GM18517 (cell line): ENCODE measurements around the gene SPP2.

Source experiments
- ATAC-seq: cut with Tn5 transposase; IDR thresholded peaks from one replicate; pipeline ENCODE4 v1.9.1; 2021; ENCODE audit warnings: mild to moderate bottlenecking, moderate library complexity; ENCODE audit not compliant: unreplicated experiment

SPP2 gene

DNA sequence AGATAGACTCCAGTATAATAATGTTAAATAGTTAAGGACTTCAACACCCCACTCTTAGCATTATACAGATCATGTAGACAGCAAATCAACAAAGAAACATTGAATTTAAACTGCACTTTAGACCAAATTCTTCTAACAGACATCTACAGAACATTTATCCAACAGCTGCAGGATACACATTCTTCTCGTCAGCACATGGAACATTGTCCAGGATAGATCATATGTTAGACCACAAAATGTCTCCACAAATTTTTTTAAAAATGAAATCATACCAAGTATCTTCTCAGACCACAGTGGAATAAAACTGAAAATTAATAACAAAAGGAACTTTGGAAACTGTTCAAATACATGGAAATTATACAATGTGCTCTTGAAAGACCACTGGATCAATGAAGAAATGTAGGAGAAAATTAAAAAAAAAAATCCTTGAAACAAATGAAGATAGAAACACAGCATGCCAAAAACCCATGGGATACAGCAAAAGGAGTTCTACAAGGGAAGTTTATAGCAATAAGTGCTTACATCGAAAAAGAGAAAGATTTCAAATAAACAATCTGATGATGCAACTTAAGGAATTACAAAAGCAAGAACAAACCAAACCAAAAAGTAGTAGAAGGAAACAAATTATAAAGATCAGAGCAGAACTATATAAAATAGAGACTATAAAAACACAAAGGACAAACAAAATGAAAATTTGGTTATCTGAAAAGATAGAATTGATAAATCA, 12.3 kb upstream of the SPP2 start:
- no peak for ATAC-seq

GRCh38 chr2:234044157-234044556, 6.3 kb upstream of the SPP2 start:
- ATAC-seq, result no peak

DNA sequence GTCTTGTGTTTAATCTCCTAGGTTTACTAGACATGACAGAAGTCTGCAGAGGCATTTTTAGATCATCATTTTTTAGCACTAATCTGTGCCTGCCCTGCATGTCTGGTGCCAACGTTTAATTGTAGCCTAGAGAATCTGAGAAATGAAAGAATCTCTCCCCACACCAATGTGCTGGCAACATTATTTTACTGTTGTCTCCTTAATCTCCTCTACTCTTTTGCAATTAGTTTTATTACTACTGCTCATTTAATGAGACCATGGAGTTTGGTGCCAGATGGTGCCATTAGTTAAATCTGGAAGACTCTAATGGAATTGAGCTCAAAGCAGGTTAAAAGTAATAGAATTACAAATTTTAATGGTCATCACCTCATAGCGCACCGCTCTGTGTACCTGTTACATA, 4.0 kb upstream of the SPP2 start:
- no peak for ATAC-seq

GRCh38 chr2:234047361-234047760, 3.1 kb upstream of the SPP2 start:
- no peak for ATAC-seq

- ATAC-seq, result no peak
These were observed 2.5 kb upstream of the SPP2 start for GRCh38 chr2:234048049-234048448.

DNA sequence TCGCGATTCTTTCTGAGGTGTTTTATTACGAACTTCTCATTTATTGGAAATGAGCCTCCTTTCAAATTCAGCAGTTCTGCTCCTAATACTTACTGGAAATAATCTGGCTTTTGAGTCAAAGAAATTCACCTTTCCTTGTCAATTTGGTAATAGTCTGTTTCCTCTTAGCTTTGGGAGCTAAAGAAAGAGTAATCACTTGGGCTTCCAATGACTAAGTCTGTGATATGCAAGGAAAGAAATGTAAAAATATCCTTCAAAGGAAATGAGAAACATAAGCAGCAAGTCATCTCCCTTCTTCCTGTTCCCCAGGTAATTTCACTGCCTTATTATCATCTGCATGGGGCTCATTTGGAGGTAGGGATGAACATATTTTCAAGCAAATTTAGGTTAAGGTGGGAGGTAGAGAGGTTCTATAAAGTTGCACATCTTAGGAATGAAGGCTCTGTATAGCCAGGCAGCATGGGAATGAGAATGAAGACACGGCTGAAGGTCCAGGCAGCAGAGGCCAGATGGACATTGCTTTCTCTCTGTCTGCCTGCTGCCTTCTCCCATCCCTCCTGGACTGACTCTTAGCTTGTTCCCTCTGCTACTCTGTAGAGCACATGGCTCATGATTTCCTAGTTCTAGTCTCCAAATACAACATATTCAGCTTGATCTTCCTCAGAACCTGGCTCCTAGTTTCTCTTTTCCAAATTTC, 1.0 kb downstream of the SPP2 start:
- no peak for ATAC-seq

GRCh38 chr2:234058881-234059280, 8.4 kb downstream of the SPP2 start:
- ATAC-seq, result no peak

DNA sequence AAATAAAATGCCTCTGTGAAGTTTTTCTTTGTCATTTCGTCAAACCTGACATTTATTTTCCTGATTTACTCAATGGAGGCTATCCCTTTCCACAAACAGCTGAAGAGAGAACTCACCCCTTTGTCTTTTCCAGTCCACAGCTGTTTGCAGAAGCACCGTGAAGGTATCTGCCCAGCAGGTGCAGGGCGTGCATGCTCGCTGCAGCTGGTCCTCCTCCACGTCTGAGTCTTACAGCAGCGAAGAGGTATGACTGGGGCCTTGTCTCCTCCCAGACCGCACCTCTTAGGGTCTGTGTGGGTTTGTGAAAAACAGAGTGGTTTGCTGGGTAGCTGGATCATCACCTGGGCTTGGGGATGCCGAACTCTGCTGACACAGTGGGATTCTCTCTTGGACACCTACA, 9.7 kb downstream of the SPP2 start:
- ATAC-seq, result no peak

- no peak for ATAC-seq
These were observed 11.2 kb downstream of the SPP2 start for GRCh38 chr2:234061624-234062257.

GRCh38 chr2:234066587-234066986, 16.1 kb downstream of the SPP2 start:
- ATAC-seq, result no peak

GRCh38 chr2:234071664-234072063, 21.2 kb downstream of the SPP2 start:
- ATAC-seq, result no peak

DNA sequence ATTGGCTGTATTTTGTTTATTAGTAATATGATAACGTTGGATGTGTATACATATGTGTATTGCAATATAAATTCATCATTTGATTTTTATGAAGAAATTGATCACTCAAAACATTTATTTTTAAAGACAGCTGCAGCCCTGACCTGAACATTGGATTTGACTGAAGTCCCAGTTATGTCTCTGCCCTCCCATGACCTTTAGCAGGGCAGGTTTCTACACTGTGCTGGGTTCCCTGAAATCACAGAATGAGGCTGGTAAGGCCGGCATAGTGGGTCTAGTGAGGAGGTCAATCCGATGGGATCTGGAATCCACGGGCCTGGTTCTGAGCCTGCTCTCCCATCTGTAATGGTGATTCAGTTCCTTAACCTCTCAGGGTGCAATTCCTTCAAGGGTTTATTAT, 22.0 kb downstream of the SPP2 start:
- ATAC-seq, result no peak

DNA sequence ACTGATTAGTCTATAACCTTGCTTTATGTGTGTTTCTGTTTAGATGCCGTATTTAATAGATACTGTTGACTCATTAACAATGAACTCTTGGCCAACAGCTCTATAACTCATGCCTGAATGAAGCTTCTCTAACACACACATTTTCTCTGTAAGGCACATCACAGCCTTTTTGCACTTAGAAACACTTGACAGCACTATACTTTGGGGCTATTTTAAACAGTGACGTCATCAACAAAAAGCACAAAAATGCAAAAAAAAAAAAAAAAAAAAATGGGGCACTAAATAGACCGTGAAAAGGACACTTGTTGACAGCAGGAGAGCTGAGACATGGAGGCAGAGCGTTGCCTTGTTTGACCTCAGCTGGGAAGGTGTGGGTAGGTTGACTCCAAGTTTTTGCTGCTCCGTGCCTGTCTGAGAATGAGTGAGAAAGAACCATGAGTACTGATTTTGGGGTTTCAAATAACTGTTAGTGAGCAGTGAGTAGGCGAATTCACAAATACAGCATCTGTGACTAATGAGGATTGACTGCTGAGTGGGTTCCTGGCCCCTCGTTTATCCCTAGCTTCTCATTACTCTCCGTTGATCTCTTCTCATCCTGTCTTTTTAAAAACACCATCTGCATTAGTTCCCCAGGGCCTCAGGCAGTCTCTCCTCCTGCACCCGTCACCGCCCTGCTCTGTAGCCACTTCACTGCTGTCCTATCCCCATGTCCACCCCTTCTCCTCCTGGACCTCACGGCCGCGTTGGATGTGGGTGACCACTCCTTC, 24.4 kb downstream of the SPP2 start:
- ATAC-seq, result no peak

GRCh38 chr2:234075518-234075915, 25.0 kb downstream of the SPP2 start:
- ATAC-seq, result no peak

DNA sequence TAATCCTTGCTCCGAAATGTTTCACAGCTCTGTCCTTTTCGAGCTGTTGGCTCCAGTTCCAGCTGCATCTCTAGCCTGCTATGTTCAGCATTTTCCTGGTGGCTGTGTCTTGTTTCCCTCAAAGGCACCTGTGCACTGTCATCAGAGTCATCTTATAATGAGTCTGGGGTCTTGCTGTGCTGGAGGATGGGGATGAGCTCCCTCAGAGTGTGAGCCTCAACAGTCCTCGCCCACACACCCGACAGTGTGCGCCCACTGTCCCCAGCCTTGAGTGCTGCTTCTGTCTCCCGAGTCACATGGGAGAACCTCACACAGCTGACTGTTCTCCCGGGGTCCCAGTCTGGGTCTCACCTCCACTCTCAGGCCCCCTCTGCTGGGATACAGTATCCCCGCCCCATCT, 25.4 kb downstream of the SPP2 start:
- ATAC-seq, result no peak

- ATAC-seq, result no peak
These were observed 25.9 kb downstream of the SPP2 start for GRCh38 chr2:234076451-234076850.

- ATAC-seq, result no peak
These were observed 27.6 kb downstream of the SPP2 start for GRCh38 chr2:234078129-234078528.

GRCh38 chr2:234081970-234082822, 31.7 kb downstream of the SPP2 start:
- ATAC-seq, result no peak

DNA sequence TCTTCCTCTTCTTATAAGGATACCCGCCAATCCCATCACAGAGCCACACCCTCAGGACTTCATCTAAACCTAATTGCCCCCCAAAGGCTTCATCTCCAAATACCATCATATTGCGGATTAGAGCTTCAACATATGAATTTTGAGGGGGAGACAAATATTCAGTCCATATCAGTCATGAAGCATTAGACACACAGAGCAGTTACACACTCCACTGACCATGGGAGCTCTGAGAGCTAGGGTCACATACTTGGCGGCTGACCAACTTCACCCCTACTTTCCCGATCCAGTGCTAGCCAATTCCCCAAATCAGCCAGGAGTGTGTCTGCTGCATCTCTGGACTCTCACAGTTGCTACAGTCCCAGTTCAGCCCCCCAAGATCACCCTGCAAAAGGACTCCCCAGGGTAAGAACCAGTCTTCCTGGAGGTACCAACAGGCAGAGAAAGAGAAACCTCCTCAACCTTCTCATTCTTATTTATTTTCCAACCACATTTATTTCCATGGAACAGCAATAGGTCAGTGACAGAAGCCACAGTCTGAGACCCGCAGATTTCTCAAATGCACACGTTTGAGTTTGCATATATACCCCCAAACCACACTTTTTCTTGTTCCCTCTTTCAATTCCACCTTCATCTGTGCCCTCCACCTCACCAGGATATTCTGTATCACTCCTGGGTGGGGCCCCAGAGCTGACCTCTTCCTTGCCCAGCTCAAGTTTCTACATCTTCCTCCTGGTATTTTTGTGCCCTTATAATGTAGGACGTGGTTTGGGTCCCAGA, 33.3 kb downstream of the SPP2 start:
- ATAC-seq, result no peak

GRCh38 chr2:234091432-234091879, 41.0 kb downstream of the SPP2 start:
- no peak for ATAC-seq
